ENCODE measurements around the gene SATB2.

DNA sequence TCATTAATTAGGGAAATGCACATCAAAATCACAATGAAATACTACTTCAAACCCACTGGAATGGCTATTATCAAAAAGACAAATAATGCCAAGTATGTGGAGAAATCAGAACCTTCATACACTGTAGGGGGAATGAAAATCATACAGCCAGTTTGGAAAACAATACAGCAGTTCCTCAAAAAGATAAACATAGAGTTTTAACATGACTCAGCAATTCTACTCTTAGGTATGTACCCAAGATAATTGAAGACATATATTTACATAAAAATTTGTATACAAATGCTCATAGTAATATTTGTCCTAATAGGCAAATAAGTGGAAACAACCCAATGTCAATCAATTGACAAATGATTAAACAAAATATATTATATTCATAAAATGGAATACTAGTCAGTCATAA is 45.4 kb upstream of the SATB2 start:
- TF ChIP-seq POLR2AphosphoS5 (IDR thresholded peaks at IDR 0.05) = no peak
- TF ChIP-seq, protein P1, sequence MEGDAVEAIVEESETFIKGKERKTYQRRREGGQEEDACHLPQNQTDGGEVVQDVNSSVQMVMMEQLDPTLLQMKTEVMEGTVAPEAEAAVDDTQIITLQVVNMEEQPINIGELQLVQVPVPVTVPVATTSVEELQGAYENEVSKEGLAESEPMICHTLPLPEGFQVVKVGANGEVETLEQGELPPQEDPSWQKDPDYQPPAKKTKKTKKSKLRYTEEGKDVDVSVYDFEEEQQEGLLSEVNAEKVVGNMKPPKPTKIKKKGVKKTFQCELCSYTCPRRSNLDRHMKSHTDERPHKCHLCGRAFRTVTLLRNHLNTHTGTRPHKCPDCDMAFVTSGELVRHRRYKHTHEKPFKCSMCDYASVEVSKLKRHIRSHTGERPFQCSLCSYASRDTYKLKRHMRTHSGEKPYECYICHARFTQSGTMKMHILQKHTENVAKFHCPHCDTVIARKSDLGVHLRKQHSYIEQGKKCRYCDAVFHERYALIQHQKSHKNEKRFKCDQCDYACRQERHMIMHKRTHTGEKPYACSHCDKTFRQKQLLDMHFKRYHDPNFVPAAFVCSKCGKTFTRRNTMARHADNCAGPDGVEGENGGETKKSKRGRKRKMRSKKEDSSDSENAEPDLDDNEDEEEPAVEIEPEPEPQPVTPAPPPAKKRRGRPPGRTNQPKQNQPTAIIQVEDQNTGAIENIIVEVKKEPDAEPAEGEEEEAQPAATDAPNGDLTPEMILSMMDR (IDR thresholded peaks at IDR 0.05; ENCODE audit: poor library complexity, severe bottlenecking) = no peak
- TF ChIP-seq EZH2 (IDR thresholded peaks at IDR 0.05; ENCODE audit: borderline replicate concordance, insufficient read depth, low read length, poor library complexity, severe bottlenecking) = no peak
- no peak for TF ChIP-seq SMC3 (conservative IDR thresholded peaks at IDR 0.05; ENCODE audit: poor library complexity)
